WTC11 (cell line): ENCODE data around the gene CELF2. TPM values are rescaled to one million over a fixed set of nuclear protein-coding genes. Genes with fewer than 3 reads are reported as not detected.

ENCODE experiments used
- ATAC-seq: fragments of 200-7000 bp; cut with Tn5 transposase; 2 replicates; pipeline ENCODE4 v1.10.0; 2021; ENCODE audit warnings: mild to moderate bottlenecking, moderate library complexity
- CTCF ChIA-PET: fragments of 300-600 bp; sonication (Branson Sonifier 250); formaldehyde crosslinking; loops from one replicate; lab custom pipeline; 2021; ENCODE audit warnings: antibody characterized with exemption; lab: Charles Lee
- POLR2A ChIA-PET: fragments of 350-600 bp; sonication (Branson Sonifier 250); formaldehyde crosslinking; loops from one replicate; lab custom pipeline; 2021; ENCODE audit warnings: antibody characterized with exemption; lab: Charles Lee
- DNase-seq: peaks from one replicate; pipeline ENCODE4 v3.0.0; 2021; ENCODE audit warnings: low spot score
- H3K27ac Mint-ChIP-seq: 2 replicates; pipeline ENCODE4 v1.8.0; 2021; ENCODE audit warnings: mixed read lengths
- H3K27me3 Mint-ChIP-seq: 2 replicates; pipeline ENCODE4 v1.8.0; 2021; ENCODE audit warnings: low read depth, mild to moderate bottlenecking, moderate library complexity, mixed read lengths
- H3K36me3 Mint-ChIP-seq: 2 replicates; pipeline ENCODE4 v1.8.0; 2021; ENCODE audit warnings: mixed read lengths
- H3K4me1 Mint-ChIP-seq: 2 replicates; pipeline ENCODE4 v1.8.0; 2022; ENCODE audit warnings: mixed read lengths
- H3K4me3 Mint-ChIP-seq: 2 replicates; pipeline ENCODE4 v1.8.0; 2021; ENCODE audit warnings: mild to moderate bottlenecking, moderate library complexity, mixed read lengths
- H3K9me3 Mint-ChIP-seq: 2 replicates; pipeline ENCODE4 v1.8.0; 2021; ENCODE audit warnings: mixed read lengths
- ELF4 ChIP-seq: sonication (generic); formaldehyde crosslinking; IDR thresholded peaks from 2 replicates; pipeline ENCODE4 v1.8.1; 2022; ENCODE audit warnings: low read depth, mild to moderate bottlenecking, moderate library complexity, missing genetic modification reagents
- EMX1 ChIP-seq: fragments of 250-450 bp; sonication (Bioruptor Pico); IDR thresholded peaks from 2 replicates; pipeline ENCODE4 v1.8.0; 2021; ENCODE audit warnings: mild to moderate bottlenecking
- ESRRA ChIP-seq: sonication (generic); formaldehyde crosslinking; IDR thresholded peaks from 2 replicates; pipeline ENCODE4 v1.8.1; 2022; ENCODE audit warnings: mild to moderate bottlenecking, missing genetic modification reagents, borderline replicate concordance
- MXD4 ChIP-seq: fragments of 250-450 bp; sonication (Bioruptor Pico); IDR thresholded peaks from 2 replicates; pipeline ENCODE4 v1.8.0; 2021; ENCODE audit warnings: mild to moderate bottlenecking, moderate library complexity, borderline replicate concordance
- MYBL2 ChIP-seq: sonication (generic); formaldehyde crosslinking; IDR thresholded peaks from 2 replicates; pipeline ENCODE4 v1.8.1; 2023; ENCODE audit warnings: mild to moderate bottlenecking, moderate library complexity, missing genetic modification reagents
- NR2C2 ChIP-seq: sonication (generic); formaldehyde crosslinking; IDR thresholded peaks from 2 replicates; pipeline ENCODE4 v1.8.0; 2022; ENCODE audit warnings: mild to moderate bottlenecking, missing genetic modification reagents
- RORB ChIP-seq: fragments of 250-450 bp; sonication (Bioruptor Pico); IDR thresholded peaks from 2 replicates; pipeline ENCODE4 v1.9.0; 2021; ENCODE audit warnings: mild to moderate bottlenecking
- SMAD4 ChIP-seq: sonication (generic); formaldehyde crosslinking; IDR thresholded peaks from 2 replicates; pipeline ENCODE4 v1.8.0; 2022; ENCODE audit warnings: mild to moderate bottlenecking, missing genetic modification reagents
- SP1 ChIP-seq: sonication (generic); formaldehyde crosslinking; conservative IDR thresholded peaks from 2 replicates; pipeline ENCODE4 v1.8.1; 2022; ENCODE audit warnings: missing genetic modification reagents
- TCF7 ChIP-seq: sonication (generic); formaldehyde crosslinking; IDR thresholded peaks from 2 replicates; pipeline ENCODE4 v1.8.0; 2022; ENCODE audit warnings: mild to moderate bottlenecking, low read depth, missing genetic modification reagents, moderate library complexity
- TP53 ChIP-seq: sonication (generic); formaldehyde crosslinking; IDR thresholded peaks from 2 replicates; pipeline ENCODE4 v1.8.1; 2023; ENCODE audit warnings: mild to moderate bottlenecking, missing genetic modification reagents
- ZBTB21 ChIP-seq: sonication (generic); formaldehyde crosslinking; IDR thresholded peaks from 2 replicates; pipeline ENCODE4 v1.8.1; 2023; ENCODE audit warnings: mild to moderate bottlenecking, missing genetic modification reagents, borderline replicate concordance
- ZNF263 ChIP-seq: sonication (generic); formaldehyde crosslinking; IDR thresholded peaks from 2 replicates; pipeline ENCODE4 v1.8.1; 2022; ENCODE audit warnings: low read depth, mild to moderate bottlenecking, moderate library complexity, missing genetic modification reagents
- total RNA-seq: library from RNA; stranded (reverse); gene quantifications from 3 replicates; pipeline ENCODE4 v1.2.3, GENCODE V29; 2021
- TF ChIP-seq, protein P1 (sequence below): sonication (generic); formaldehyde crosslinking; IDR thresholded peaks from 2 replicates; pipeline ENCODE4 v1.8.1; 2023; ENCODE audit warnings: mild to moderate bottlenecking, missing genetic modification reagents, moderate library complexity
- TF ChIP-seq, protein P2 (sequence below): sonication (generic); formaldehyde crosslinking; IDR thresholded peaks from 2 replicates; pipeline ENCODE4 v1.8.0; 2023; ENCODE audit warnings: missing genetic modification reagents, mild to moderate bottlenecking, borderline replicate concordance
- TF ChIP-seq, protein P3 (sequence below): sonication (generic); formaldehyde crosslinking; IDR thresholded peaks from 2 replicates; pipeline ENCODE4 v1.8.0; 2022; ENCODE audit warnings: mild to moderate bottlenecking, missing genetic modification reagents
- TF ChIP-seq, protein P4 (sequence below): sonication (generic); formaldehyde crosslinking; IDR thresholded peaks from 2 replicates; pipeline ENCODE4 v1.8.1; 2022; ENCODE audit warnings: mild to moderate bottlenecking, missing genetic modification reagents, moderate library complexity, borderline replicate concordance
- TF ChIP-seq, protein P5 (sequence below): sonication (generic); formaldehyde crosslinking; IDR thresholded peaks from 2 replicates; pipeline ENCODE4 v1.8.0; 2022; ENCODE audit warnings: mild to moderate bottlenecking, missing genetic modification reagents
- TF ChIP-seq, protein P6 (sequence below): sonication (generic); formaldehyde crosslinking; IDR thresholded peaks from 2 replicates; pipeline ENCODE4 v1.8.1; 2023; ENCODE audit warnings: mild to moderate bottlenecking, moderate library complexity, missing genetic modification reagents

CELF2 gene
- total RNA-seq, 1 experiment from 2014 or later, result 24.6 TPM

DNA sequence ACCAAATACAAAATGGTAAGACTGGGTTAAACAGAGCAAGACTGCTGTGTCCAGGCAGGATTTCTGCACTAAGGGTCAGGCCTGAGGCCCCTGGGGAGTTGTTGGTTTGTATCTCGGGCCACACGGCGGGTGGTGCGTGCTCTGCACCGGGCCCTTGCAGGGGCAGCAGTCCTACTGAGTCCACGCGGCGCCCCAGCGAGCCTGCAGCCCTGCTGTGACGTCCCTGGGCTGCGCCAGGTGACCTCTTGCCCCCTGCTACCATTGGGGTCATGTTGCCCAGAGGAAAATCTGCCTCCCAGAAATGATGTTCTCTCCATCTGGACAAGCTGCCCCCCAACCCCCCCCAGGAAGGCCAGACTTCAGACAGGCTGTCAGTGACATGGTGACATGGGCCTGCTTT, 281.5 kb downstream of the CELF2 start (continued):
- no peak for TF ChIP-seq ESRRA (CRISPR knock-in tag)

DNA sequence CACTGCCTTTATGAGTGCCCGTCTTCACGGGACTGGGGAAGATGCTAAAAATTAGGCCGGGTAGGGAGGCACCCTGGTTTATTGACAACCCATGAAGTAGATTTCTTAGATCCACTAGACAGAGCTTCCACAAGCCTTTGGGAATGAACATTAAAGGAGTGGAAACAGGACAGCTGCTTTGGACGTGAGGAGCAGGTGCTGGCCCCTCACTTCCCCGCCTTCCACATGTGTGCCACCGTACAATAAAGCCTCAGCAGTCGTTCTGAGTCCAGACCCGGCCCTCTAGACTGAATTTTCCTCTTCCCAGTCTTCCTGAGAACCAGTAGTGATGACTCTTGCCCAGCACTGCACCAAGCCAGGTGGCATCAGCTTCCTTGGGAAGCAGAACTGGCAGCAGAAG, 282.4 kb downstream of the CELF2 start:
- Mint-ChIP-seq H3K9me3 (peaks cover 10% of the 10 kb centered on the region), H3K4me3 (no peak overlapping the region), H3K4me1 (no peaks in the 10 kb centered on the region), H3K36me3 (peaks cover 13% of the 10 kb centered on the region)
- ChIA-PET CTCF (no interaction called here), POLR2A (no interaction called here)
- ATAC-seq (no peak), DNase-seq (no peak)
- TF ChIP-seq, protein P1, sequence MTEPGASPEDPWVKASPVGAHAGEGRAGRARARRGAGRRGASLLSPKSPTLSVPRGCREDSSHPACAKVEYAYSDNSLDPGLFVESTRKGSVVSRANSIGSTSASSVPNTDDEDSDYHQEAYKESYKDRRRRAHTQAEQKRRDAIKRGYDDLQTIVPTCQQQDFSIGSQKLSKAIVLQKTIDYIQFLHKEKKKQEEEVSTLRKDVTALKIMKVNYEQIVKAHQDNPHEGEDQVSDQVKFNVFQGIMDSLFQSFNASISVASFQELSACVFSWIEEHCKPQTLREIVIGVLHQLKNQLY (CRISPR knock-in tag), result no peak
- TF ChIP-seq MYBL2 (CRISPR knock-in tag), result no peak
- no peak for TF ChIP-seq TP53
- no peak for TF ChIP-seq ZNF263
- TF ChIP-seq, protein P2, sequence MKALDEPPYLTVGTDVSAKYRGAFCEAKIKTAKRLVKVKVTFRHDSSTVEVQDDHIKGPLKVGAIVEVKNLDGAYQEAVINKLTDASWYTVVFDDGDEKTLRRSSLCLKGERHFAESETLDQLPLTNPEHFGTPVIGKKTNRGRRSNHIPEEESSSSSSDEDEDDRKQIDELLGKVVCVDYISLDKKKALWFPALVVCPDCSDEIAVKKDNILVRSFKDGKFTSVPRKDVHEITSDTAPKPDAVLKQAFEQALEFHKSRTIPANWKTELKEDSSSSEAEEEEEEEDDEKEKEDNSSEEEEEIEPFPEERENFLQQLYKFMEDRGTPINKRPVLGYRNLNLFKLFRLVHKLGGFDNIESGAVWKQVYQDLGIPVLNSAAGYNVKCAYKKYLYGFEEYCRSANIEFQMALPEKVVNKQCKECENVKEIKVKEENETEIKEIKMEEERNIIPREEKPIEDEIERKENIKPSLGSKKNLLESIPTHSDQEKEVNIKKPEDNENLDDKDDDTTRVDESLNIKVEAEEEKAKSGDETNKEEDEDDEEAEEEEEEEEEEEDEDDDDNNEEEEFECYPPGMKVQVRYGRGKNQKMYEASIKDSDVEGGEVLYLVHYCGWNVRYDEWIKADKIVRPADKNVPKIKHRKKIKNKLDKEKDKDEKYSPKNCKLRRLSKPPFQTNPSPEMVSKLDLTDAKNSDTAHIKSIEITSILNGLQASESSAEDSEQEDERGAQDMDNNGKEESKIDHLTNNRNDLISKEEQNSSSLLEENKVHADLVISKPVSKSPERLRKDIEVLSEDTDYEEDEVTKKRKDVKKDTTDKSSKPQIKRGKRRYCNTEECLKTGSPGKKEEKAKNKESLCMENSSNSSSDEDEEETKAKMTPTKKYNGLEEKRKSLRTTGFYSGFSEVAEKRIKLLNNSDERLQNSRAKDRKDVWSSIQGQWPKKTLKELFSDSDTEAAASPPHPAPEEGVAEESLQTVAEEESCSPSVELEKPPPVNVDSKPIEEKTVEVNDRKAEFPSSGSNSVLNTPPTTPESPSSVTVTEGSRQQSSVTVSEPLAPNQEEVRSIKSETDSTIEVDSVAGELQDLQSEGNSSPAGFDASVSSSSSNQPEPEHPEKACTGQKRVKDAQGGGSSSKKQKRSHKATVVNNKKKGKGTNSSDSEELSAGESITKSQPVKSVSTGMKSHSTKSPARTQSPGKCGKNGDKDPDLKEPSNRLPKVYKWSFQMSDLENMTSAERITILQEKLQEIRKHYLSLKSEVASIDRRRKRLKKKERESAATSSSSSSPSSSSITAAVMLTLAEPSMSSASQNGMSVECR (CRISPR knock-in tag), result no peak
- TF ChIP-seq, protein P3, sequence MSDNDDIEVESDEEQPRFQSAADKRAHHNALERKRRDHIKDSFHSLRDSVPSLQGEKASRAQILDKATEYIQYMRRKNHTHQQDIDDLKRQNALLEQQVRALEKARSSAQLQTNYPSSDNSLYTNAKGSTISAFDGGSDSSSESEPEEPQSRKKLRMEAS, result no peak
- TF ChIP-seq SMAD4 (CRISPR knock-in tag), result no peak
- no peak for TF ChIP-seq ZBTB21 (CRISPR knock-in tag)
- TF ChIP-seq SP1 (CRISPR knock-in tag), result no peak
- TF ChIP-seq, protein P4, sequence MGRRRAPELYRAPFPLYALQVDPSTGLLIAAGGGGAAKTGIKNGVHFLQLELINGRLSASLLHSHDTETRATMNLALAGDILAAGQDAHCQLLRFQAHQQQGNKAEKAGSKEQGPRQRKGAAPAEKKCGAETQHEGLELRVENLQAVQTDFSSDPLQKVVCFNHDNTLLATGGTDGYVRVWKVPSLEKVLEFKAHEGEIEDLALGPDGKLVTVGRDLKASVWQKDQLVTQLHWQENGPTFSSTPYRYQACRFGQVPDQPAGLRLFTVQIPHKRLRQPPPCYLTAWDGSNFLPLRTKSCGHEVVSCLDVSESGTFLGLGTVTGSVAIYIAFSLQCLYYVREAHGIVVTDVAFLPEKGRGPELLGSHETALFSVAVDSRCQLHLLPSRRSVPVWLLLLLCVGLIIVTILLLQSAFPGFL (CRISPR knock-in tag), result no peak
- TF ChIP-seq MXD4, result no peak
- TF ChIP-seq, protein P5, sequence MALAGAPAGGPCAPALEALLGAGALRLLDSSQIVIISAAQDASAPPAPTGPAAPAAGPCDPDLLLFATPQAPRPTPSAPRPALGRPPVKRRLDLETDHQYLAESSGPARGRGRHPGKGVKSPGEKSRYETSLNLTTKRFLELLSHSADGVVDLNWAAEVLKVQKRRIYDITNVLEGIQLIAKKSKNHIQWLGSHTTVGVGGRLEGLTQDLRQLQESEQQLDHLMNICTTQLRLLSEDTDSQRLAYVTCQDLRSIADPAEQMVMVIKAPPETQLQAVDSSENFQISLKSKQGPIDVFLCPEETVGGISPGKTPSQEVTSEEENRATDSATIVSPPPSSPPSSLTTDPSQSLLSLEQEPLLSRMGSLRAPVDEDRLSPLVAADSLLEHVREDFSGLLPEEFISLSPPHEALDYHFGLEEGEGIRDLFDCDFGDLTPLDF, result no peak
- TF ChIP-seq, protein P6, sequence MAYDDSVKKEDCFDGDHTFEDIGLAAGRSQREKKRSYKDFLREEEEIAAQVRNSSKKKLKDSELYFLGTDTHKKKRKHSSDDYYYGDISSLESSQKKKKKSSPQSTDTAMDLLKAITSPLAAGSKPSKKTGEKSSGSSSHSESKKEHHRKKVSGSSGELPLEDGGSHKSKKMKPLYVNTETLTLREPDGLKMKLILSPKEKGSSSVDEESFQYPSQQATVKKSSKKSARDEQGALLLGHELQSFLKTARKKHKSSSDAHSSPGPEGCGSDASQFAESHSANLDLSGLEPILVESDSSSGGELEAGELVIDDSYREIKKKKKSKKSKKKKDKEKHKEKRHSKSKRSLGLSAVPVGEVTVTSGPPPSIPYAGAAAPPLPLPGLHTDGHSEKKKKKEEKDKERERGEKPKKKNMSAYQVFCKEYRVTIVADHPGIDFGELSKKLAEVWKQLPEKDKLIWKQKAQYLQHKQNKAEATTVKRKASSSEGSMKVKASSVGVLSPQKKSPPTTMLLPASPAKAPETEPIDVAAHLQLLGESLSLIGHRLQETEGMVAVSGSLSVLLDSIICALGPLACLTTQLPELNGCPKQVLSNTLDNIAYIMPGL, result no peak
- TF ChIP-seq RORB (CRISPR knock-in tag), result no peak
- TF ChIP-seq ELF4 (CRISPR knock-in tag), result no peak
- TF ChIP-seq TCF7 (CRISPR knock-in tag), result no peak
- no peak for TF ChIP-seq EMX1 (CRISPR knock-in tag)
- TF ChIP-seq NR2C2 (CRISPR knock-in tag), result no peak
- TF ChIP-seq, all 79 proteins: peak for 0
- Mint-ChIP-seq H3K27ac (no peak overlapping the region), H3K27me3 (no peaks in the 10 kb centered on the region)
